DMS53 treated with DMSO at 0.1 percent for 48 hours (cell line): ENCODE results near the gene S100G.
"Not testable (repeated sequence)": the region's sequence is repeated elsewhere in the genome, so short reads cannot be mapped to it uniquely, and the experiment has no call there.

ENCODE experiments used
- DNase-seq: peaks from one replicate; lab custom pipeline; 2025; ENCODE audit not compliant: unreplicated experiment; lab: John Stamatoyannopoulos, UW

Gene S100G

GRCh38 chrX:16649858-16650257 is at the start of gene S100G:
Gene S100G, plus strand, starts transcription at chrX:16650158. Its CDS starts 849 bp downstream, at chrX:16651007.
- no peak for DNase-seq

DNA sequence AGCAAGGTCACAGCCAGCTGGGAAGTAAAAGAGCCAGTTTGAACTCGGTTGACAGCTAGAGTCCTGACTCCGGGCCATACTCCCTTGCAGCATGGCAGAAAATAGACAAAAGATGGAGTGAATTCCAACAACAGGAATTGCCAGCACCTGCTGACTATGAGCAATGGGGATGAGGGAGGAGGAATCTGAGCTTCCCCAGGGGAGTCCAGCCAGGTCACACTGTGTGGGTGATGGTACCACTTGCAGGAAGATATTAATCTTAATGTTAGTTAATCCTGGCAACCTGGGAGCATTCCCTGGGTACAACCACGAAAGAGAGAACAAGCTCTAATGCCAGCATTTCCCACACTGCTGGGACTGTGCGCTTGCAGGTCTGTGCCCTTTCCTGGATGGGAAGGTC is 48.1 kb upstream of the S100G start:
- DNase-seq, result no peak

- not testable (repeated sequence) for DNase-seq
Observed at GRCh38 chrX:16603235-16603634, 46.7 kb upstream of the S100G start.

GRCh38 chrX:16603822-16604221 is 46.1 kb upstream of the S100G start:
- no peak for DNase-seq

GRCh38 chrX:16604337-16604736 is 45.6 kb upstream of the S100G start:
- no peak for DNase-seq

- no peak for DNase-seq
Observed at GRCh38 chrX:16606142-16606720, 43.7 kb upstream of the S100G start.

DNA sequence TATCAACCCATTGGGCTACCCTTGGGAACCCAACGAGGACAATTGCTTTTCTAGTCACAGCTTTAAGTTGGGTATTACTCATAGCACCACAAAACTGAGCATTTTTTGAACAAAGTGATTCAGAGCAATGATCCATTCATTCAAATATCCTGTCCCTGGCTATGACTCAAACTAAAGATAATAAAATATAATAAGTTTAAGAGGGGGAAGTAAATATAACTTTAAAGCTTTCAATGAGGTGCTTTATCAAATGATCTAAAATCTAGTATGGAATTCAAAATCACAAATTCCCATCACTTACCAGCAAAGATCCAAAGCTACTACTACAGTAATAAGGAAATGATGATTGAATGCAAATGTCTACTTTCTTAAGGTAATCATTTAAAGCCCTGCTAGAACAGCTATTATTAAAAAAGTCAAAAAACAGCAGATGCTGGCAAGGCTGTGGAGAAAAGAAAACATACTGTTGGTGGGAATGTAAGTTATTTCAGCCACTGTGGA is 39.8 kb upstream of the S100G start:
- no peak for DNase-seq

DNA sequence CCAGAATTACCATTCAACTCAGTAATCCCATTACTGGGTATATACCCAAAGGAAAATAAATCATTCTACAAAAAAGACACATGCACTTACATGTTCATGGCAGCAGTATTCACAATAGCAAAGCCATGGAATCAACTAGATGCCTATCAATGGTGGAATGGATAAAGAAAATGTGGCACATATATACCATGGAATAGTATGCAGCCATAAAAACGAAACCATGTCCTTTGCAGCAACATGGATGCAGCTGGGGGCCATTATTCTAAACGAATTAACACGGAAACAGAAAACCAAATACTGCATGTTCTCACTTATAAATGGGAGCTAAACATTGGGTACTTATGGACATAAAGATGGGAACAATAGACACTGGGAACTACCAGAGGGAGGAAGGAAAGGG is 39.3 kb upstream of the S100G start:
- DNase-seq, result not testable (repeated sequence)

GRCh38 chrX:16612257-16612897 is 37.6 kb upstream of the S100G start:
- DNase-seq, result no peak

DNA sequence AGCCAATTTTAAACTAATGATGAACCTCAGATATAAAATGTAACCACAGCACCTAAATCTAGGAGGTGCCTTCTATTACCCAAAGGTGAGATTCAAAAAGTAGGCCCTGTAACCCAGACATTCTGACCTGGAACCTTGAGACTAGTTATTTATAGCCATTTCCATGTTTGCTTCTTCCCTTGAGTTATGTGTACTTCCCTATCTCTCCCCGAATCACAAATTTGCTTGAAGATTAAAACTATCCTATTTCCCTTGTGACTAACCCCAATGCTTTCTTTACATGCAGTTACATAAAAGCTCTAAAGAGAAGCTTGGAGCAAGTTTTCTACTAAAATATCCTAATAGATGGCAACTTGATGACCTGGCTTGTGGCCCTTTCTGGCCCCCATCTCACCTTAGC is 32.6 kb upstream of the S100G start:
- no peak for DNase-seq

- no peak for DNase-seq
Observed at GRCh38 chrX:16618422-16618821, 31.5 kb upstream of the S100G start.

DNA sequence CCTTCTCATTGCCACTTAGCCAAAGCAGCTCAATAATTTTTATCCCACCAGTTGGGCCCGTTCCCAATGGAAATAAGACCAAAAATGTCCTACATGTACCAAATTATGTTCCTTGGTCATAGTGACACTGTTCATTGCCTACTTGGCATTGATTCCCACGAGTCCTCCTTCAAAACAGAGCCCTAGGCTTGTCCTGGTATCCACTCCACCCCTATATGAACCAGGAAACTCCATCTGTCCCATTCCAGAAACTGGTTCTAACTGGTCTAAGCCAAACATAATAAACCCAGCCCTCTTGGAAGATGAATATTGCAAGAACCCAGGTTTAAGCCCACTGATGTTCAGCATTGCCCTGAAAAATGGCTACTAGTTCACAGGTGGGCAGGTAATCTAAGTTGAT is 30.9 kb upstream of the S100G start:
- DNase-seq, result no peak

DNA sequence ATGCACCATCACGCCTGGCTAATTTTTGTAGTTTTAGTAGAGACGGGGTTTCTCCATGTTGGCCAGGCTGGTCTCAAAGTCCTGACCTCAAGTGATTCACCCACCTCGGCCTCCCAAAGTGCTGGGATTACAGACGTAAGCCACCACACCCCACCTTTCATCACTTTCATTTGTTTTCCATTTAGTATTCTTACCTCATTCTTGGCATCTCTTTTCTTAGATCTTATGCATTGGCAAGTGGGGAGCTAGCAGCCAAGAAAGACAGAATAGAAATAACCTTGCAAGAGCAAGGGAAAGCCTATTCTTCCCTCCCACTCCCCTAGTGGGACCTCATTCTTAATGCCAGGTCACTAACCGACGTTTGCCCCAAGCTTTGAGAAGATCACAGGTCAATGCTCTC is 21.4 kb upstream of the S100G start:
- not testable (repeated sequence) for DNase-seq

DNA sequence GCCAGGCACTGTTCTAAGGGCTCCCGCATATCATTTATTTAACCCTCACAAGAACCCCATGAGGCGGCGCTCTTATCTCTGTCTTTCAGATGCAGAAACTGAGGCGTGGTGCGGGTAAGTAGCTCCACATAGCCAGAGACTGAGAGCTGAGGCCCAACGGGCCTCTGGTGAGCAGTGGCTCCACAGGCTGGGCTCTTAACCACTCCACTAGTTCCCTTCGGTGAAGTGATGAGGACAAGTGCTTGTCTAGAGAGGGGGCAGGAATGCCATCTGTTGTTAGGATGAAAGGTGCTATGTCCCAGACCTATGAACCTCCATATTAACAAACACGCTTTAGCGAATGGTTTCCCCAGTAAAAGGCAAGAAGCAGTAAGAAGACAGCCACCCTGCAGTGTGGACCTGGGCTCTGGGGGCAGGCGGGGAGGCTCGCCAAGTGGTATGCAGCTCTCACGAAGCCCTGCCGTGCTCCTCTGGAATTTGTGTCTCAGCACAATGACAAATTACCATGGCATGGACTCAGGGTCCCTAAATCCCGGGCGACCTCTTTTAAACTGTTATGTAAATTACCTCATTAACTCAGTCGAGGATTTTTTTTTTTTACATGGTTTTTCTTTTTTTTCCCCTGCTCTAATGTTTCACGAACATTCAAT is 20.9 kb upstream of the S100G start:
- DNase-seq, result no peak

DNA sequence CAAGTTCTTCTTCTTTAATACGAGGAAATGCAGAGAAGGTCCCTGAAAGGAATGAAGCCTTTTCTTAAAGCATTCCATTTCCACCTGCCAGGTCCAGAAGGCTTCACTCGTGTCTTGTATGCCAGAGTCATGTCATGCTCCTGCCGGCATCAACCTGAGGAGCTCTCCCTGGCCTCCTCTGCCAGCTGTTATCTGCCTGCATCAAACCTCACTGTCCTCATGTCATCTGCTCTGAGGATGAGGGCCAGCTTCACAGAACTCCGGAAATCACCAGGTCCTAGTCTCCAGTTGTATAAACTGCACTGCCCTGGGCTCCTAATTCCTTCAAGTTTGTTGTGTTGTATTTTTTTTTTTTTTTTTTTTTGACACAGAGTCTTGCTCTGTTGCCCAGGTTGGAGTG is 20.0 kb upstream of the S100G start:
- no peak for DNase-seq

GRCh38 chrX:16633754-16634153 is 16.2 kb upstream of the S100G start:
- DNase-seq, result no peak

DNA sequence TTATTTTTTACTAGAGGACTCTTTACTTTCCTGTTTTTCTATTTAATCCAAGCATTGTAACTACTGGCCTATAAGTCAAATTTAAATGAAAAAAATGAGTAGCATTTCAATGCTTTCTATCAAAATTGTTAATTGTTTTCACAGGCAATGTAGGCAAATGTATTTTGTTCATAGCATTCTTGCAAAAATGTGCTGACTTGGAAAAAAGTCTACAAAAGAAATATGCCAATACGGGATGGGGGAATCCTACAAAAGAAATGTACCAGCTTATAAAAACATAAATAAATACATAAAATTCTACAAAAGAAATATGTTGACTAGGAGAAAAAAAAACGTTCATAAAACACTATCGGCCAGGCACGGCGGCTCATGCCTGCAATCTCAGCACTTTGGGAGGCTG is 14.9 kb upstream of the S100G start:
- DNase-seq, result no peak

DNA sequence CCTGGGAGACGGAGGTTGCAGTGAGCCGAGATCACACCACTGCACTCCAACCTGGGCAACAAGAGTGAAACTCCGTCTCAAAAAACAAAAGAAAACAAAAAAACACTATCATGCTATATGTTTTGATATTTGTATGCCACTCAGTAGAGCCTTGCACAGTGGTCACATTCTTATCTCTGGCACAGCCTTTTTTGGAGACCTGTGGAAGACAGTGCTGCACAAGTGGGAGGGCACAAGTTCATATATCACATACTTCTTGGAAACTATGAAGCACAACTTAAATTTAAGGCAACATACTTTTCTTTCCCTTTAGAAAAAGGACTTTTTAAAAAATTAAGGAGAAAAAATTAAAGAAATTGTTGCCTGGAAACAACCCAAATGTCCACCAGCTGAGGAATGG is 14.4 kb upstream of the S100G start:
- no peak for DNase-seq

GRCh38 chrX:16638533-16638932 is 11.4 kb upstream of the S100G start:
- no peak for DNase-seq

DNA sequence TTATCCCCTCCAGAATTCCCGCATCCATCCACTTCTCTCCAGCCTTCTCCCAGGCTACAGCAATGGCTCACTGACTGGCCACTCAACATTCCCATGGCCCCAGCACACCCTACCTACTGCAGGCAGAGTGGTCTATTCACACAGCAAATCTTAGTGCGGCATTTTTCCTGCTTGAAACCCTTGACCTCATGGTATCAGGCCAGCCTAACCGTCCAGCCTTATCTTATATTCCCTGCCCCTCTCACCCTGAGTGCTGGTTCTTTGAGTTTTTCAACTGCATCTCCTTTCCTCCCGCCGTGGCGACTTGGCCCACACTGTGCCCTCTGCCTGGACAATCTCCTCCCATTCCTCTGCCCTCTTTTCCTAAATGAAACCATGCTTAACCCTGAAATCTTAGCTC is 10.0 kb upstream of the S100G start:
- DNase-seq, result no peak

DNA sequence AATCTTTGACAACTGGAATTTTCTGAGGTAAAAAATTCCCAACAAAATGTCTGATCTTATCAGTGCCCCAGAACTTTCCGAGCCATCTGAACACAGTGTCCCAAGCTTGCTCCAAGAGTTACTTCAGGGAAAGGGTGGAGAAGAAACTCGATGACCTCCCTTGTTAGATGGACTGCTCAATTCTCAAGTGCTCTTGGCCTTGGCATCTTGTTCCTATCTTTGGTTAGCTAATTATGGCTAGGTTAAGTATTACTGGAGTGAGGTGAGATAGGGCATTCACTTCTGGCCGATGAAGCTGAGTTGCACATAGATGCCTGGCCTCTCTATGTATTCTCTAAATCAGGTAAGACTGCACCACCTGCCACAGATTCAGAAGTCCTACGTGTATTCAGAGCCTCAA is 9.1 kb upstream of the S100G start:
- no peak for DNase-seq

- no peak for DNase-seq
Observed at GRCh38 chrX:16643176-16643575, 6.8 kb upstream of the S100G start.
